CD4-positive, alpha-beta T cell (primary cell): ENCODE data around the gene GALNT2. TPM values are rescaled to one million over a fixed set of nuclear protein-coding genes. Genes with fewer than 3 reads are reported as not detected.

Experiments
- ATAC-seq: fragments of 200-7000 bp; cut with Tn5 transposase; one replicate; pipeline ENCODE4 v1.10.0; 2022; ENCODE audit warnings: mild to moderate bottlenecking; ENCODE audit not compliant: poor library complexity
- CTCF ChIA-PET: fragments of 350-600 bp; sonication (Branson Sonifier 250); formaldehyde crosslinking; loops from one replicate; lab custom pipeline; 2021; ENCODE audit warnings: antibody characterized with exemption, inconsistent platforms; lab: Charles Lee
- POLR2A ChIA-PET: fragments of 350-600 bp; sonication (Branson Sonifier 250); formaldehyde crosslinking; loops from one replicate; lab custom pipeline; 2021; ENCODE audit warnings: antibody characterized with exemption, inconsistent platforms; lab: Charles Lee
- DNase-seq, 14 experiments: peaks; one replicate each; pipeline ENCODE4 v3.0.0-alpha.2; 2013 to 2020; ENCODE audit warnings: mixed read lengths in 2 of 14
- H3K27ac ChIP-seq, 2 donors: one replicate each; pipeline versions ENCODE4 v1.5.1 to v1.7.0; 2013; ENCODE audit warnings: low read length in 2 of 2, low read depth in 1 of 2, mild to moderate bottlenecking in 1 of 2
- H3K27me3 ChIP-seq, 2 experiments: 1 replicate in 1 of 2; 2 replicates in 1 of 2; pipeline versions ENCODE4 v1.6.1 to v1.7.0; 2013; ENCODE audit warnings: low read length in 2 of 2, control low read depth in 1 of 2, mild to moderate bottlenecking in 1 of 2, moderate library complexity in 1 of 2; ENCODE audit not compliant: insufficient read depth in 2 of 2, control insufficient read depth in 1 of 2
- H3K36me3 ChIP-seq: one replicate; pipeline ENCODE4 v1.6.1; 2013; ENCODE audit warnings: low read length, control low read depth; ENCODE audit not compliant: insufficient read depth
- H3K4me1 ChIP-seq: one replicate; pipeline ENCODE4 v1.6.1; 2013; ENCODE audit warnings: low read length, control low read depth; ENCODE audit not compliant: insufficient read depth
- H3K4me3 ChIP-seq: one replicate; pipeline ENCODE4 v1.5.1; 2013; ENCODE audit warnings: mild to moderate bottlenecking, low read length, moderate library complexity
- H3K9me3 ChIP-seq, 2 experiments: 1 replicate in 1 of 2; 2 replicates in 1 of 2; pipeline versions ENCODE4 v1.6.1 to v1.7.0; 2013; ENCODE audit warnings: low read length in 2 of 2, mild to moderate bottlenecking in 2 of 2, control low read depth in 1 of 2, moderate library complexity in 1 of 2; ENCODE audit not compliant: control insufficient read depth in 1 of 2, insufficient read depth in 1 of 2
- H3K27ac Mint-ChIP-seq: one replicate; pipeline ENCODE4 v1.8.0; 2020; ENCODE audit warnings: mixed read lengths
- H3K27me3 Mint-ChIP-seq: one replicate; pipeline ENCODE4 v1.8.0; 2021; ENCODE audit warnings: mixed read lengths
- H3K36me3 Mint-ChIP-seq: one replicate; pipeline ENCODE4 v1.8.0; 2021; ENCODE audit warnings: low read depth, mixed read lengths
- H3K4me1 Mint-ChIP-seq: one replicate; pipeline ENCODE4 v1.8.0; 2021; ENCODE audit warnings: low read depth, mixed read lengths
- H3K4me3 Mint-ChIP-seq: one replicate; pipeline ENCODE4 v1.8.0; 2020; ENCODE audit warnings: mild to moderate bottlenecking, mixed read lengths
- H3K9me3 Mint-ChIP-seq: one replicate; pipeline ENCODE4 v1.8.0; 2020; ENCODE audit warnings: mixed read lengths
- intact Hi-C, 2 experiments: fragments of 100-400 bp; cut with DNase I in 1 of 2; cut with micrococcal nuclease in 1 of 2; formaldehyde crosslinking; loops; one replicate each; pipeline versions ENCODE4 v1.15.1 to v1.9.0; 2023 to 2025; cut with DNase I, micrococcal nuclease
- total RNA-seq, 174 experiments: library from RNA in 2 of 174; stranded (reverse) in 2 of 174; gene quantifications; one replicate each; pipeline ENCODE4 v1.2.3 and lab custom pipeline; 2021 to 2026
- TF ChIP-seq, protein P1 (sequence below): fragments of 200-600 bp; IDR thresholded peaks from one replicate; pipeline ENCODE4 v1.8.0; 2022; ENCODE audit warnings: antibody characterized with exemption, mild to moderate bottlenecking

The GALNT2 gene
- total RNA-seq, 2 experiments from 2014 or later, result 11.0 to 11.4 TPM

DNA sequence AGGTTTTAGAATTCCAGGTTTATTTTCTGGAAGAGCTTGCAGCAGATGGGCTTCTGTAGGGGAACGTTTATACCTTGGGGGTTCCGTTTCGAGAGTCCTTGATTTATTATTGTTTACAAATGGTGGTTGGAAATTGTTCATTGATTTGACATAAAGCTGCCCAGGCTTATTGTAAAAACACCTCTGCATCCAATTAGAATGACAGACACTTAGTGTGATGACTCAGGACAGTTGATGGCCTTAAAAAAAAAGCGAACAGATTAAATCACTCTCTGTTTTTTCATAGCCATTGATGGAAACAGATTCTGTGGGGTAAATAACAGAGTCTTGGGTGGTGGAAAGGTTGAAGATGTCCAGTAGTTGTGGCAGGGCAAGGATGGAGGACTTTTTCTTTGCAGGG, 35.4 kb downstream of the GALNT2 start:
- Histone ChIP-seq H3K27me3 (no peaks in the 10 kb centered on the region), H3K27ac (no peak overlapping the region), H3K4me3 (no peak overlapping the region), H3K9me3 (no peaks in the 10 kb centered on the region), H3K4me1 (peaks cover 35% of the 10 kb centered on the region), H3K36me3 (no peaks in the 10 kb centered on the region)
- intact Hi-C loops, result loop anchor here in 1 of 2 experiments (5.0 kb wide), 1 partner anchor 35 kb away; the partner anchor contains the start of gene GALNT2
- Mint-ChIP-seq H3K36me3 (peaks cover under 1% of the 10 kb centered on the region), H3K27me3 (no peaks in the 10 kb centered on the region), H3K4me1 (peaks cover 72% of the 10 kb centered on the region), H3K27ac (no peak overlapping the region), H3K4me3 (no peak overlapping the region), H3K9me3 (no peaks in the 10 kb centered on the region)
- no peak for ATAC-seq
- ChIA-PET CTCF (no interaction called here), POLR2A (no interaction called here)
- TF ChIP-seq, protein P1, sequence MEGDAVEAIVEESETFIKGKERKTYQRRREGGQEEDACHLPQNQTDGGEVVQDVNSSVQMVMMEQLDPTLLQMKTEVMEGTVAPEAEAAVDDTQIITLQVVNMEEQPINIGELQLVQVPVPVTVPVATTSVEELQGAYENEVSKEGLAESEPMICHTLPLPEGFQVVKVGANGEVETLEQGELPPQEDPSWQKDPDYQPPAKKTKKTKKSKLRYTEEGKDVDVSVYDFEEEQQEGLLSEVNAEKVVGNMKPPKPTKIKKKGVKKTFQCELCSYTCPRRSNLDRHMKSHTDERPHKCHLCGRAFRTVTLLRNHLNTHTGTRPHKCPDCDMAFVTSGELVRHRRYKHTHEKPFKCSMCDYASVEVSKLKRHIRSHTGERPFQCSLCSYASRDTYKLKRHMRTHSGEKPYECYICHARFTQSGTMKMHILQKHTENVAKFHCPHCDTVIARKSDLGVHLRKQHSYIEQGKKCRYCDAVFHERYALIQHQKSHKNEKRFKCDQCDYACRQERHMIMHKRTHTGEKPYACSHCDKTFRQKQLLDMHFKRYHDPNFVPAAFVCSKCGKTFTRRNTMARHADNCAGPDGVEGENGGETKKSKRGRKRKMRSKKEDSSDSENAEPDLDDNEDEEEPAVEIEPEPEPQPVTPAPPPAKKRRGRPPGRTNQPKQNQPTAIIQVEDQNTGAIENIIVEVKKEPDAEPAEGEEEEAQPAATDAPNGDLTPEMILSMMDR, result no peak
- DNase-seq, result no peak

DNA sequence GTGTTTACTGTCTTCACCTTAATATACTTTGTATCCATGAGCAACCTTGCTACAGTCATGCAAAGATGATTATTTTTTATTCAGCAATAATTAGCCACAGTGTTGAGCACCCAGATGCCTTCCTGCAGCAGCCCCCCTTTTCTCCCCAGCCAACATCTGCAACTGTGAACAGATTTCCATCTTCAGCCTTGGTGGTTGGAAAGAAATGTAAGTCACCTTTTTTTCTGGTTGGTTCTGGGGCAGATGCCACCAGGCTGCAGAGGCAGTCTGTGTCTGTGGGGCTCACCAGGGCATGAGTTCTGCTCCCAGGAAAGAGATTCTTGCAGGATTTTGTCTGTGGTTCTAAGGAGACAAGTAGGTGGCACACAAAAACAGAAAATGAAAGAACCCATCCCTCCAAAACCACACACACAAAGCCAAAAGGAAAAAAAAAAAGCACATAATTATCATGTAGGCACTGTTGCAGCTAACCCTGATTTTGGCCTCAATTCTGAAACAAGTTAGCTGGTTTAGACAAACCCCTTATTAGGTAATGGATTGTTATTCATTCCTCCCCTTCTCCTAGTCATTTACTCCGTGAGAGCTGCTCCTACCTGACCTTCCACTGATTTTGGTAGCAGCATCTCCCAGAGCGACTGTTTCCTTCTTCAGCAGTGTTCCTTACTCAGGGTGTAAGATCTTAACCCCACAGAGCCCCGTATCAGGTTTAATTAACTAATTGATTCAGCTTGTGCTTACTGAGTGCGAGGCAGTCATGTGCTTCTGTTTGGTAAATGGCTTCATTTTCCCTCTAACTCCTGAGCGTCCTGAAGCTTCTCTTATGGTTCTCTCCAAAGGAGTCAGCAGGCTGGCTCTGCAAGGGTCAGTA, 36.5 kb downstream of the GALNT2 start:
- Mint-ChIP-seq H3K4me3 (no peak overlapping the region), H3K36me3 (no peaks in the 10 kb centered on the region), H3K27ac (no peak overlapping the region), H3K9me3 (no peaks in the 10 kb centered on the region), H3K27me3 (no peaks in the 10 kb centered on the region), H3K4me1 (peaks cover 82% of the 10 kb centered on the region)
- ChIA-PET POLR2A (no interaction called here), CTCF (no interaction called here)
- intact Hi-C loops, result loop anchor here in 1 of 2 experiments (5.0 kb wide), 1 partner anchor 36 kb away; the partner anchor contains the start of gene GALNT2
- no peaks in the 10 kb centered on the region for H3K36me3 ChIP-seq
- ATAC-seq (no peak), DNase-seq (no peak)
- no peak overlapping the region for H3K4me3 ChIP-seq
- no peaks in the 10 kb centered on the region for H3K27me3 ChIP-seq
- no peak overlapping the region for H3K27ac ChIP-seq
- no peaks in the 10 kb centered on the region for H3K9me3 ChIP-seq
- H3K4me1 ChIP-seq, result peaks cover 35% of the 10 kb centered on the region
- TF ChIP-seq, protein P1, result no peak

DNA sequence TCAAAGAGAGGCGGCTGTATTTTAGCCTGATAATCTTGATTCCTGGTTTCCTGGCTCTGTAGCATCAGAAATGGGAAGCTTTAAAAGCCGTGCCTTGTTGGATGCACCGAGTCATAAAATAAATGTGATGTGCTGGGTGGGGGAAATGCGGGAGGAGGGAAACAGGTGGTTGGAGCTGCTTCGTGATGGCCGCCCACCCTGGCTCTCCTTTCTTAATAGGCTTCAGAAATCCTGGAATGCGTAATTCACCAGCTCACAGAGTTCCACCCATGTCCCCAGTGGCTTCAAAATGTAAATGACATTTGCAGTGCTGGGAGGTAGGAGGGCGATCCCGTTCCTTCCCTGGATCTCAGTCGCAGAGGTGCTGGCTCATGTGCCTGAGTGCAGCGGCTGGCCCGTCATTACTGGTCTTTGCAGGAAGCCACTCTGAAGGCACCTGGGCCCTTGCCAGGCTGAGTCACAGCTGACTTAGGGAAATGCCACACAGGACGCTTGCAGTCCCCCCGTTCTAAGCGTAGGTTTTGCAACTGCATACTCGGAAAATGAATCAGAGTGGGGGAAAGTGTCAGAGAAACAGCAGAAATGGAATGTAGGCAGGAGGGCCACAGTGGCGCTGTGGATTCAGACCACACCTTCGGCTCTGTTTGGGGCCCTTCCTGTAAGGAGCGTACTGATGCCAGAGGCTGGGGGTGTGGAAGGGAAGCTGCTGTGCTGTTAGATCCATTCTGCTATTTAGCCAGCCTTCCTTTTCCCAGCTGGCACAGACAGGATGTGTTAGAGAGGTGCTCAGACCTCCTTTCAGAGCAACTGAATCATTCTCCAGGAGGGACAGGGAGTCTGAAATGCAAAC, 37.6 kb downstream of the GALNT2 start:
- intact Hi-C loops, result loop anchor here (5.0 kb wide), 2 partner anchors 37 to 442 kb away; partner anchors contain the start of gene GALNT2 (in 1 of the 2)
- ATAC-seq (peak; percentile 60), DNase-seq (peak; percentile 9 to 75 (median 42))
- CTCF ChIA-PET, result no interaction called here
- peak overlapping the region; percentile 42 for H3K27ac Mint-ChIP-seq
- H3K4me1 Mint-ChIP-seq, result peaks cover 84% of the 10 kb centered on the region
- Histone ChIP-seq H3K4me3 (no peak overlapping the region), H3K27me3 (no peaks in the 10 kb centered on the region), H3K36me3 (no peaks in the 10 kb centered on the region), H3K27ac (no peak overlapping the region), H3K4me1 (peaks cover 42% of the 10 kb centered on the region), H3K9me3 (no peaks in the 10 kb centered on the region)
- POLR2A ChIA-PET, result no interaction called here
- no peaks in the 10 kb centered on the region for H3K36me3 Mint-ChIP-seq
- no peaks in the 10 kb centered on the region for H3K27me3 Mint-ChIP-seq
- peak overlapping the region; percentile 23 for H3K4me3 Mint-ChIP-seq
- TF ChIP-seq, protein P1, result no peak
- H3K9me3 Mint-ChIP-seq, result no peaks in the 10 kb centered on the region
